Ascending aorta (tissue), 2 donors: ENCODE data around the gene TRIM34. TPM values are rescaled to one million over a fixed set of nuclear protein-coding genes. Genes with fewer than 3 reads are reported as not detected.

Experiments
- DNase-seq, 2 donors: peaks; one replicate each; pipeline ENCODE4 v3.0.0-alpha.2; 2019; ENCODE audit warnings: low spot score in 2 of 2
- H3K27ac ChIP-seq, 2 donors: fragments of 200-600 bp; sonication (generic); one replicate each; pipeline ENCODE4 v1.5.1; 2016 to 2017; ENCODE audit warnings: mild to moderate bottlenecking in 1 of 2
- H3K27me3 ChIP-seq: fragments of 200-600 bp; sonication (generic); one replicate; pipeline ENCODE4 v1.5.1; 2017
- H3K36me3 ChIP-seq, 2 donors: fragments of 200-600 bp; sonication (generic); one replicate each; pipeline ENCODE4 v1.5.1; 2016
- H3K4me1 ChIP-seq, 2 donors: fragments of 200-600 bp; sonication (generic); one replicate each; pipeline ENCODE4 v1.5.1; 2016 to 2017; ENCODE audit warnings: mild to moderate bottlenecking in 1 of 2
- H3K4me3 ChIP-seq, 2 donors: fragments of 200-600 bp; sonication (generic); one replicate each; pipeline ENCODE4 v1.5.1; 2016 to 2017; ENCODE audit warnings: mild to moderate bottlenecking in 1 of 2
- H3K9me3 ChIP-seq, 2 donors: fragments of 200-600 bp; sonication (generic); one replicate each; pipeline ENCODE4 v1.5.1; 2016
- CTCF ChIP-seq, 3 experiments: fragments of 200-600 bp in 2 of 3; fragments of 450-650 bp in 1 of 3; sonication (generic) in 2 of 3; IDR thresholded peaks; one replicate each; pipeline ENCODE4 v1.5.1; 2016 to 2019; ENCODE audit warnings: antibody characterized with exemption in 3 of 3, mild to moderate bottlenecking in 1 of 3, moderate library complexity in 1 of 3
- intact Hi-C: fragments of 100-400 bp; cut with DNase I; formaldehyde crosslinking; loops from one replicate; pipeline ENCODE4 v1.15.1; 2023
- total RNA-seq: library from RNA; depleted of rRNA; stranded (reverse); fragments of >200 nt; gene quantifications from one replicate; pipeline ENCODE4 v1.1.0, GENCODE V29; 2016

TRIM34 gene
- total RNA-seq, 1 donor from 2014 or later: not detected

- peaks cover under 1 to 10% of the 10 kb centered on the region in 2 donors for H3K36me3 ChIP-seq
- no peak for TF ChIP-seq CTCF (IDR thresholded peaks at IDR 0.05)
- H3K27ac ChIP-seq: peak overlapping the region; percentile 21 to 27
- DNase-seq: no peak
- no peak overlapping the region for H3K4me3 ChIP-seq
- H3K9me3 ChIP-seq: no peaks in the 10 kb centered on the region
- intact Hi-C loops: loop anchor here (10.0 kb wide), 2 partner anchors 993 to 1823 kb away; partner anchors contain the start of genes MRPL17 and PPFIBP2
- no peaks in the 10 kb centered on the region for H3K27me3 ChIP-seq
- H3K4me1 ChIP-seq: peaks cover 0 to 17% of the 10 kb centered on the region in 2 donors
These were observed 67.2 kb downstream of the TRIM34 start for GRCh38 chr11:5691964-5692361.

Other genes with a start within 250 kb of the TRIM34 start
- gene OR51M1, start 241.2 kb upstream of the TRIM34 start, total RNA-seq: not detected
- gene OR51Q1, start 202.9 kb upstream of the TRIM34 start, total RNA-seq: not detected
- gene OR51I1, start 183.5 kb upstream of the TRIM34 start, total RNA-seq: not detected
- not detected for gene OR51I2, start 175.7 kb upstream of the TRIM34 start, total RNA-seq
- not detected for gene OR52D1, start 136.3 kb upstream of the TRIM34 start, total RNA-seq
- gene UBQLN3, start 115.0 kb upstream of the TRIM34 start, total RNA-seq: not detected
- gene UBQLNL, start 108.3 kb upstream of the TRIM34 start, total RNA-seq: not detected
- not detected for gene OR52H1, start 76.5 kb upstream of the TRIM34 start, total RNA-seq
- gene OR52B6, start 44.1 kb upstream of the TRIM34 start, total RNA-seq: not detected
- 0.64 TPM for gene TRIM6, start 28.4 kb upstream of the TRIM34 start, total RNA-seq
- gene TRIM5, start 60.1 kb downstream of the TRIM34 start, total RNA-seq: 45.1 TPM
- 32.5 TPM for gene TRIM22, start 64.8 kb downstream of the TRIM34 start, total RNA-seq
- not detected for gene OR56B1, start 111.4 kb downstream of the TRIM34 start, total RNA-seq
- not detected for gene OR52N4, start 129.2 kb downstream of the TRIM34 start, total RNA-seq
- gene OR52N5, start 158.4 kb downstream of the TRIM34 start, total RNA-seq: not detected
- gene OR52N1, start 166.3 kb downstream of the TRIM34 start, total RNA-seq: not detected
- gene OR52N2, start 183.9 kb downstream of the TRIM34 start, total RNA-seq: not detected
- not detected for gene OR52E6, start 216.9 kb downstream of the TRIM34 start, total RNA-seq
- gene OR52E8, start 232.7 kb downstream of the TRIM34 start, total RNA-seq: not detected